Transverse colon (tissue), 3 donors: ENCODE measurements around the gene CYP2F1.

ENCODE experiments used
- CTCF ChIP-seq, 5 experiments: fragments of 200-600 bp in 3 of 5; fragments of 450-650 bp in 2 of 5; sonication (generic) in 3 of 5; IDR thresholded peaks; 1 replicate in 2 of 5; 2 replicates in 3 of 5; pipeline ENCODE4 v1.5.1; 2016 to 2017; ENCODE audit warnings: antibody characterized with exemption in 5 of 5, inconsistent platforms in 3 of 5, mild to moderate bottlenecking in 2 of 5, moderate library complexity in 1 of 5
- POLR2A ChIP-seq: fragments of 450-650 bp; IDR thresholded peaks from one replicate; pipeline ENCODE4 v1.6.1; 2016; ENCODE audit warnings: antibody characterized with exemption, mild to moderate bottlenecking, moderate library complexity

GRCh38 chr19:41159881-41160280, 45.6 kb downstream of the CYP2F1 start:
- TF ChIP-seq CTCF (IDR thresholded peaks at IDR 0.05) = no peak
- TF ChIP-seq POLR2A = no peak
